NCI-H526 treated with DMSO at 0.1 percent for 48 hours (cell line): Measurements from ENCODE around the gene CLEC16A.

Source experiments
- DNase-seq: peaks from one replicate; lab custom pipeline; 2025; lab: John Stamatoyannopoulos, UW

The CLEC16A gene

DNA sequence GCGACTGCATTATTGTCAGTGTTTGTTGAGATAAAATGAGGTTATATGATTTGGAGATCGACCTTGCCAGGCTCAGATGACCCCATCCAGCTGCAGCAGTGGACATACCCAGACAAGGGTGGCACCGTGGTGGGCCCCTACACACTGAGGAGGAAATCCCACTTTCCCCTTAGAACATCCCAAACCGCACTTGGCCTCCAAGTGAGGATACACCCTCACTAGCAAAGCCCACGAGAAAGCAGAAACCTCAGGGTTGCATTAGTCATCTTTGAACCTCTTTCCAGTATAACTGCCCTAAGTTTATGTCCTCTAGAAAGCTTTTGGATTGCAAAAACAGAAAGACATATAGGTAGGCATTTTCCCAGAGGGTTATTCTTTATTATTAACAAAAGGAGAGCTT, 101.5 kb downstream of the CLEC16A start:
- no peak for DNase-seq

DNA sequence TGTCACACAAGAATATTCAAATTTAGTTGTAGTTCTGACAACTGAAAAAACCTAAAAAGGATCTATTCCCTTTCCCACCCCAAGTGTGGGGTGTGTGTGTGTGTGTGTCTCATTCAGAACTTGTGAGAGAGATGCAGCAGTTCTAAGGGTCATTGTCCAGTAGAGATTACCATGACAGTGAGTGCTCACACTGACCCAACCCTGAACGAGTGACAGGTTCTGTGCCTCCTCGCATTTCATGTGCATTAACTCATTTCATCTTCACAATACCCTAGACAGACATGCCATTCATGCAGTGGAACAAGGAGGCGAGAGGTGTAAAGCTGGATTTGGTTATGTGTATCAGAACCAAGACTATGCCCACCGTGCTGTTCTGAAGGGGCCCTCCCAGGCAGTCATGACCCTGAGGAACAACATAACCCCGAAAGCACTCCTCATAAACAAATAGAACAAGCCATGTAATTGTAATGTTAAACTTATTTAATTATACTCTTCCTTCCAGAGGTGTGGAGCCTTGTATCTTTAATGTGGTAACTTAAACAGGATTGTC, 102.1 kb downstream of the CLEC16A start:
- no peak for DNase-seq

DNA sequence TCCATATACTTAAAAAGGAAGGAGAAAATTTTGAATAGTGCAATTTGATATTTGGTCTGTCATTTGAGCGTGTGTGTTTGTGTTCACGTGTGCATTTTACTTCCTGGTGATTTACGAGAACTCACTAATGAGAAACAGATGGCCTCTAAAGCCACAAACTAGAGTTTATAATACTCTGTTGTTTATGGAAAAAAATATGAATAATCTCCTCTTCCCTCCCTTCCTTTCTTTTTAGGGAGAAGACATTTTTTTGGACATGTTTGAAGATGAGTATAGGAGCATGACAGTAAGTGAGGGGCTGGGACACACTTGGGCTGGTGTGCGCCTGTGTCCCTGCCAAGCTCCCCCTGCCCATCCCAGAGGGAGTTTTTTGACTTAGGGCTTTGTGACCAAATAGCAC, 102.7 kb downstream of the CLEC16A start:
- no peak for DNase-seq

DNA sequence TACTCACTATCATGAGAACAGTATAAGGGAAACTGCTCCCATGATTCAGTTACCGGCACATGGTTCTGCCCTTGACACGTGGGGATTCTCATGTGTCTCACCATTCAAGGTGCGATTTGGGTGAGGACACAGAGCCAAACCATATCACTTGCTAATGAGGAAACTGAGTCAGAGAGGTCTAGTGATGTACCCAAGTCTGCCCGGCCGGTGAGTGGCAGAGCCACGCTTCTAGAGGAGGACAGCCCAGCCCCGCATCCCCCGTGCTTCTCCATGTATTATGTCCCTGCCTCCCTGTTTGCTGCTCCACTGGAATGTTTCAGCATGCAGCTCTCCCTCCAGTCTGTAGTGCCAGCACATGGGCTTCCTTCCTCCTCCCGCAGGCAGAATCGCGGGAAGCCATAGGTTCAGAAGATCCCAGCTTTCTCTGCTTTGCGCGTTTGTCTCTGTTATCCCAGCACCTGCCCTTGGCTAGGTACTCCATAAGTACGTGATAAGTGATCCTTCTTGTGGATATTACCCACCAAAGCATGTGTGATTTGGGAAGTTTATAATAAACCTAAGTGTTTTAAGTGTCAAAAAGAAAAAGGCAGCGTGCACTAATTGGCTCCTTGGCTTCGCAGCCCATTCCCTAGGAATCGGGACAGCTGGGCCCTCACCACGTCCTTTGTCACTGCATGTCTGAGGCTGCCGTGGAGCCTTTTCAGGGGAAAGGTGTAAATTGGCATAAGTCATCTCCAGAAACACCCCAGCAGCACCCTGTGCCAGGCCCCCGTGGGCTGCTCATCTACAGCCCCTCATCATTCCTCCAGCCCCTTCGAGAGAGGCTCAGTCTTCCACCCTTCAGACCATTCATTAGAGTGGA, 103.8 kb downstream of the CLEC16A start:
- no peak for DNase-seq

DNA sequence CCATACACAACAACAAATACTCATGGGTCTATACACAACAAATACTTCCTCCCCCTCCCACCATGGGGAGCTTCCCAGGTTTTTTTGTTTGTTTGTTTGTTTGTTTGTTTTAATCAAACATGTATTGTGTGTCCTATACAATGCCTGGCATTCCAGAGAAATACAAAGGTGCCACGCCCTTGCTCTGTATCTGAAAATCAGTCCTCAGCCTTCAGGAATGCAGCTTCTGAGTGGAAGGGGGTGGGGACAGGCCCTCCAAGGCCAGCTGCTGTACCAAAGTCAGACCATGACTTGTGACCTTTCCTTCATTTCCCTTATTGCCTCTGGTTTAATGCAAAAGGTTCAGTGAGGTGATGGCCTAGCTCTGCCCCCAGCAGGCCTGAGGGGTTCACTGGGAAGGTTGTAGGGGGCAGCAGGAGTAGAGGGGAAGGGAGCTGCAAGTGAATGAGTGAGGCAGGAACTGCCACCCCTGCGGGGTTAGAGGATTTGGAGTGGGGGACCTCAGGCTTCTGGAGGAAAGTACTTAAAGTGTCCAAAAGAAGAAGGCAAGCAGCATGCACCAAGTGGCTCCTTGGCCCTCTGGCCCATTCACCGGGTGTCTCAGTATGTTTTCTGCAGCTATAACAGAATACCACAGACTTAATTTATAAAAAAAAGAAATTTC, 105.2 kb downstream of the CLEC16A start:
- no peak for DNase-seq

DNA sequence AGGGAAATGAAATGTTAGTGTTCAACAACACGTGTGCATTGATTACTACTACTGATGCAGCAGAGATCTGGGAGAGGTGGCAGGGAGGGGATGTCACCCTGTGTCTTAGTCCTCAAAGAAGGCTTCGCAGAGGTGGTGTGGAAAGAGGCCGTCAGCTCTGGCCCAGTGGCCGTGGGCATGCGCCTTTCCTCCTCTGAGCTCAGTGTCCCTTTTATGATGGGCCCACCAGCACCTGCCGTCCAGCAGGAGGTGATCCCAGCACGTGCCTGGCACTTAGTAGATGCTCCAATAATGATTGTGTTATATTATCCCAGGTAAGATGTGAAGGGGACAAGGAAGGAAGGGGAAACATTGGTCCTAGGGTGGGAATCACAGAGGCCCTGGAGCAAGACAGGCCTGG, 106.2 kb downstream of the CLEC16A start:
- DNase-seq, result no peak

DNA sequence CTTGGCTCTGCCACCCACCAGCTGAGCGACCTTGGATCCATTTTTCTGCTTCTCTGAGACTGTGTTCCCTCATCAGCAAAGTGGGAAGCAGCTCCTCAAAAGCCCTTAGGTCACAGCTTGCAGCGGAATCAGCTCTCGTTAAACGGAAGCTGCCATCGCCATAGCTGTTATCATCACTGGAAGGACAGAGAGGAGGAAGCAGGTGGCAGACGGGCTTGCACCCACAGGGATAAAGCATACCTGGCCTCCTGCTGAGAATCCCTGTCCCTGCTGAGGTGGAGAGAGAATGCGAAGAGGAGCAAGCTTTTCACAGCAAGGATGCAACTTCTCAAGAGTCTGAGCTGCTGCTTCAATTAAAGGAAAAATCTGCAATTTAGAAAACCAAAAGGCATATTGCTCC, 106.6 kb downstream of the CLEC16A start:
- DNase-seq, result no peak

DNA sequence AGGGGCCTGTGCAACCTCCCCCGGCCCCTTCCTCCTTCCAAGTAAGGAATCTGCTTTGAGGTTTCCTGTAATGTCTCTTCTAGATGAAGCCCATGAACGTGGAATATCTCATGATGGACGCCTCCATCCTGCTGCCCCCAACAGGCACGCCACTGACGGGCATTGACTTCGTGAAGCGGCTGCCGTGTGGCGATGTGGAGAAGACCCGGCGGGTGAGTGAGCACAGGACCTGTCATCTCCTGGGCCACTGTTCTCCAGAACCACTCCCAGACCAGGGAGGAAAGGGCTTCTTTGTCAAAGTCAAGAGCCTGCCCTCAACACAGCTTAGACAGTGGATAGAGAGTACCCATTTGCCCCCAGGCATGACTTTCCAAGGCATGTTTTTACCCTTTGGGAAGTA, 107.1 kb downstream of the CLEC16A start:
- no peak for DNase-seq

DNA sequence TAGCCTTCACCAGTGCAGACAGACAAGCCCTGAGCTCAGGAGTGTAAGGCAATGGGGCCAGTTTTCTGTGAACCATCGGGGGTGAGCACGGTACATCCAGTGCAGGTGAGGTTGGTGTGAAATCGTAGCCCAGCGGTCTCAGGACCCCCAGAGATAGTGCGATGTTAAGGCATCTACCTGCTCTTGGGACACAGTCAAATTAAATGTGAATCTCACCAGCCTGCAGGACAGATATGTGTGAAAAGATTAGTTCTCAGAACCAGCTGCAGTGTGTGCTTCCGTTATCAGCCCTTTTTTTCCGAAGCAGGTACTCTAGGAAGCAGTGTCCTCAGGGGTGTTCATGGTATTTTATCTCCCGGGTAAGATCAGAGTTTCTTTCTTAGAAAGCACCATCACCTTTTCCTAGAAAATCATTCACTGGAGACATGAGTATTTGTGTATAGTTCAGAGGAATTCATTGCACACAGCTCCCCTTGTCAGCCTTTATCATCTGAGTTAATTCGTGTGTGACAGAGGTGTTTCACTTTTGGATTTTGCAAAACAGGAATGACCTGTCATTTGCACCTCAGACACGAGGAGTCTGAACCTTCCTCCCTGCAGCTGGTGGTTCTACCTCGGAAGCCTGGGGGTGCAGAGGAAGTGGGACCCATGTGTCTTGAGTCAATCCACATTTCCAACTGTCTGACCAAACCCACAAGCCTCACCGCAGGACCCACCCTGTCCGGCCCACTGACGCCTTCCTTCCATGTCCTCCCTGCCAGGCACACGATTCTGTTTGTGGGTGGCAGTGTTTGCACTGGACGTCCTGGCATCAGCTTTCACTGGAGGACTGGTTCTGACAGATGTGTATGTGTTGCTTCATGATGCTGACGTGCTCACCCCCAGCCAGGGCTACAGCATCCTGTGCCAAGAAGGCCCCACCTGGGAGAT, 107.8 kb downstream of the CLEC16A start:
- no peak for DNase-seq

DNA sequence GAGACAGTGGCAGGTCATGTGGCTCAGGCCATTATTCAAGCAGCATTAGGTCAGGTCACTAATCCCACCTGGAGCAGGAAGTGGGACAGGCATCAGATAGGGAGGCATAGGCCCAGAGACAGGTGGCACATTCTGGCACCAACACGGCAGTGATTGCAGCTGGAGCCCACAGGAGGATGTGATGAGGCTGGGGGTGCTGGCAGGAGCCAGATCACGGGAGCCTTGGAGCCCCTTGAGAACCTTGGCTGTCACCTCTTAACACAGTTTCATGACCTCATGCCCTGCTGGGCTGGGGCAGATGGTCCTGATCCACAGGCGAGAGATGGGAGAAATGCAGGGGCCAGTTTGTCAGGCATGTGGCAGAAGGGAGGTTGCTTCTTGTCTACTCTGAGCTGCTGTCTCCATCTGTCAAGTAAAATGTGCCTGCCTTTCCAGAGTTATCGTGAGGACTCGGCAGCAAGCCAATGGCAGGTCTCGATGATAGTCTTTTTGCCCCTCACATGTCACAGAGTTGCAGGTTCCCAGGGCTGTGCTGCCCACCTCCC, 109.6 kb downstream of the CLEC16A start:
- no peak for DNase-seq

DNA sequence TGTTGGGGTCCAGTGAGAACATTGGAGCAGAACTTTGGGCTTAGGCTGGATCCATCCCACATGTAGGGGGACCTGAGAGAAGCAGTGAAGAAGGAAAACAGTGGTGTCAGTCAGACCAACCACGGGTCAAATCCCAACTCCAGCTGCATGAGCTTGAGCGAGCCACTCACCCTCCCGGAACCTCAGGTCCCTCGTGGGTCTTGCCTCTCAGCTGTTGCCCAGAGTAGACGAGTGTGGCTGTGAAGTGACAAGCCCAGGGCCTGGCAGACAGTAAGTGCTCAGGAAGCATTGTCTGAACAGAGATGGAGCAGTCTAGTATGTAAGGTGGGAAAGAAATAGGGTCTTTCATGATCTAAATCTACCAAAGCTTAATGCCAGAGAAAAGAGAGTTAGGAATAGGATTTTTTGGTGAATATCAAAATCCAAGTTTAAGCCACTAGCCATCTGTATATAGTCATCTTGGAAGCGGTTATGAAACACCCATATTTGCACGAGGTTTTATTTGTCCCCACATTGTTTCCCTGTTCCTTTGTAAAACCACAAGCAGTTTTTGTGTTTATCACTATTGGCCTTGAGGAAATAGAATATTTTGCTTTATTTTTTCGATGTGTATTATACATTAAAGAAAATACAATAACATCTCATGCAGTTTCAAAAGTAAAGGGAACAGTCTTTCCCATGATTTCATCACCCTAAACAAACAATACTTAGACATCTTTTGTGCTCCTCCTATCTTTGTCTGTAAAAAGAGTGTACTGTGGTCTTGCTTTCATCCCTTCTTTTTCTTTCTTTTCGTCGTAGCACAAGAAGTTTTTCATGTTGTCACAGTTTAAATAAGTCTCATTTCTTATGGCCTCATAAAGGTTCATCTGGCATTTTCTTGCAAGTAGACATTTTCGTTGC, 112.0 kb downstream of the CLEC16A start:
- no peak for DNase-seq

DNA sequence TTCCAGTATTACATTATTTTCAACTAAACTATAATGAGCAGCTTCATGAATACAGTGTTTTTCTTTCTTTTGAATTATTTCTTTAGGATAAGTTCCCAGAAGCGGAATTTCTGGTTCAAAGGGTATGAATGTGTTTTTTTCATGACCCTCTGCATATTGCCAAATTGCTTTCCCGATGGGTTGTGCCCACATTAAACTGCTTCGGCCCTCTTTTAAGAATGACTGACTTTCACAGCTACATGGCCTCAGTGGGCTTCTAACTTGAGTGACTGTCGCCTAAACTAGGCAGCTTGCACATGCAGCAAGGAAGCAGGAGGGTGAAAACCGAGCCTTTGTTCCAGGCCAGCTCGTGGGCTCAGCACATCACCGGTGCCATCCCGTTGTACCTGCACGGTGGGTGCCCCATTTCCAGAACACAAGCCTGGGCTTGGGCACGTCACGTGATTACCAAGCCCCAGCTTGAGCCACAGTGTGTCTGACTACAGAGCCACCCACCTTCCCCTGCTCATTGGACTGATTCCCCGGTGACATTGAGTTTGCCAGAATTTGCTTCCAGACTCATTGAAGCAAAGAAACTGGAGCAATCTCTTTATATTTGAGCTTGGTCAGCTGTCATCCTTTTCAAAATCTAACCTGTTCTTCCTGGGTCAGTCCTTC, 112.8 kb downstream of the CLEC16A start:
- no peak for DNase-seq

DNA sequence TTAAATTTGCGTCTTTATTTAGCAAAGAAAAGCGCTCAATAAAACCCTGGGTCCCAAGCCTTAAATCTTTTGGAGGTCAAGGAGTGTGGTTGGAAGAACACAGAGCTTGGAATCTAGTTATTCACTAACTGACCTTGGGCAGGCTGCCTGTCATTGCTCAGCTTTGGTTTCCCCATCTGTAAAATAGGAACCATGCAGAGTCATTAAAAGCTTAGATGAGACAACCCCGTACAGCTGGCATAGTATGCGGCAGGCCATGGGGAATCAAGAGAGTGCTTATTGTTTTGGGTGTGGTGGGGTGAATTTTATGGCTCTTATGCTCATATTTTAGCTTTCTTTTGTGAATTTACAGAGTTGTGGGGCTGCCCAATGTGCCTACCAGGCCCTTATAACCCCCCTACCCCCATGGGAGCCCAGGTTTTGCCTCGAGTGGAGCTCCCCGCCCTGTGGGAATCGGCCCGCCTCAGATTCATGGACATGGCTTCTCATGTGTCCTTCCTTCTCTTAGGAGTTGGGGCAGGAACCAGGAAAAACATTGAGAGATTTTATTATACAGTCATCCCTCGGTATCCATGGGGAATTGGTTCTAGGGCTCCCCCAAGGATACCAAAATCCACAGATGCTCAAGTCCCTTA, 113.5 kb downstream of the CLEC16A start:
- no peak for DNase-seq

DNA sequence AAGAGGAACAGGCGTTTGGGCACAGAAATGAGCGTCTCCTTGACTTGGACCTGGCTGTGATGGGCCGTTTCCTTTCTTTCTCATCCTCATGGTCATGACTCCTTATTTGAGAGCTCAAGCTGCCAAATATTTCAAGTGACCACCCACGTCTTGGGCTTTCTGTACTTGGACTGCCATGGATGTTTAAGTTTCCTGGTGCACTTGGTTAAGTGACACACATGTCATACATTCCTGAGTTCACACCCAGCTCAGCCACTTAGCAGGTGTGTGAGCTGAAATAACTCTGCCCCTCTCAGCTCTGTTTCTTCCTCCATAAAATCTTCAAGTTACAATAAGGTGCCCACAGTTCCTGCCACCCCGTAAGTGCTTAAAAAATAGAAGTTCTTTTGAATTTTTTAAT, 114.5 kb downstream of the CLEC16A start:
- no peak for DNase-seq

DNA sequence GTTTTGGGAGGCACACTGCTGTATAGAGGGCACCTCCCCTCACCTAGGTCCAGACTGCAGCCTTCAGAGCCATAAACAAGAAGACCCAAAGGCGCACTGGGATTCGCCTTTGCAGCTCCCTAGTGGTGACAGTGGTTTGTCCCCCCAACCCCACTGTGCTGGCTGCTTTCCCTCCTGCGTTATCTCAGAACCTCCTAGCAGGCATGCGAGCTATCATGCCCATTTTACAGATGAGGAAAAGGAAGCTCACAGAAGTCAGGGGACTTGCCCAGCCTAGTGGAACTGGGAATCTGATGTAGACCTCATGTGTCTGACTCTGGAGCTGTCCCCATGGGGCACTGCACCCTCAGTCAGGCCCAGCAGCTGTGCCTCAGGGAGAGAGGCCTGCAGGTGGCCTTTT, 115.2 kb downstream of the CLEC16A start:
- DNase-seq, result no peak

DNA sequence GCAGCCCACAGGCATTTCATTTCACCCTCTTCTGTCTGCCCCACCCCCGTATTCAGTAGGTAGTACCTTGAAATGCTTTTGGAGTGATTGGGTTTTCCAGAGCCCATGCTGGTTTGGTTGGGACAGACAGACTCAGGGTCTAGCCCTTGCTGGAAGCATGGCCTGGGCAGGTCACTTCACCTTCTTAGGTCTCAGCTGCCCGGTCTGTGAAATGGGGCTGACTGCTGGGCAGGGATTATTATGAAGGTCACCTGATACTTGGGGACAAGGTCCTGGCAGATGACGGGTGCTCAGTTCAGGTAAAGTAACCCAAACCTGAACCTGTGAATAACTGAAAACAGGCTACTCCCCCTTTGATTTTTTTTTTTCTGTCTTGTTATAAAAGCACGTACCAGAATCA, 116.0 kb downstream of the CLEC16A start:
- DNase-seq, result no peak

DNA sequence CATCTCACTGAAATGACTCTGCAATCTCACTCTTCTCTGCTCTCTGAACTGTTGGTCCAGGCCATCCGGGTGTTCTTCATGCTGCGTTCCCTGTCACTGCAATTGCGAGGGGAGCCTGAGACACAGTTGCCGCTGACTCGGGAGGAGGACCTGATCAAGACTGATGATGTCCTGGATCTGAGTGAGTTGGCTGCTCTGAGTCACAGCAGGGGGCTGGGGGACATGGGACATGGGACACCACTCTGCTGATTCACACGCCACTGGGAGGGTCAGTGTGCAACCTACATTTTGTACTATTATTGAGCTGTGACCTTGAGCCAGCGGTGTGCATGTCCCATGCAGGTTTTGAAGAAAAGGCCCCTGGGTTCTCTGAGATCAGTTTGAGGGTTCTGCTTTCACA, 116.5 kb downstream of the CLEC16A start:
- no peak for DNase-seq

DNA sequence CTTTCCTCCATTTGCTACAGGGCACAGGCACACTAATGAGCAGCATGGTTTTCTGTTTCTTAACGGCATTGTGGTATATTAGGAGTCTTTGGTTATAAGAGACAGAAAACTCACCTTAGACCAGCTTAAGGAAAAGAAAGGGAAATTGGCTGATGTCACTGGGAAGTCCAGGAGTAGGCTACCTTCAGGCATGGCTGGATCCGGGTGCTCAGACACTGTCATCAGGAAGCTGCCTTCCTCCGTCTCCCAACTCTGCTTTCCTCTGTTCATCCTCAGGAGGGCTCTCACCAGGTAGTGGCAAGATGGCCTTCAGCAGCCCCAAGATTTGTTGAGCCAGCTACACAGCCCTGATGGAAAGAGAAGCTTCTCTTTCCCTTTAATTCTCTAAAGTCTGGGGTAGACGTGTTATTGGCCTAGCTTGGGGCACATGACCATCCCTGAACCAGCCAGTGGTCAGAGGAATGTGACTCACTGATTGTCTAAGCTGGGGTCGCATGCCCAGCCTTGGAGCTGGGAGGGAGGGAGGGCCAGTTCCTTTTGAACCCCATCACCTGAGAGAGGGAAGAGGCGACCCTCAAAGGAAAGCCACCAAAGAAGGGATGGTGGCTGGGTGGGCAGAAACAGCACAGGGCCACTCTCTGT, 117.4 kb downstream of the CLEC16A start:
- DNase-seq, result no peak

DNA sequence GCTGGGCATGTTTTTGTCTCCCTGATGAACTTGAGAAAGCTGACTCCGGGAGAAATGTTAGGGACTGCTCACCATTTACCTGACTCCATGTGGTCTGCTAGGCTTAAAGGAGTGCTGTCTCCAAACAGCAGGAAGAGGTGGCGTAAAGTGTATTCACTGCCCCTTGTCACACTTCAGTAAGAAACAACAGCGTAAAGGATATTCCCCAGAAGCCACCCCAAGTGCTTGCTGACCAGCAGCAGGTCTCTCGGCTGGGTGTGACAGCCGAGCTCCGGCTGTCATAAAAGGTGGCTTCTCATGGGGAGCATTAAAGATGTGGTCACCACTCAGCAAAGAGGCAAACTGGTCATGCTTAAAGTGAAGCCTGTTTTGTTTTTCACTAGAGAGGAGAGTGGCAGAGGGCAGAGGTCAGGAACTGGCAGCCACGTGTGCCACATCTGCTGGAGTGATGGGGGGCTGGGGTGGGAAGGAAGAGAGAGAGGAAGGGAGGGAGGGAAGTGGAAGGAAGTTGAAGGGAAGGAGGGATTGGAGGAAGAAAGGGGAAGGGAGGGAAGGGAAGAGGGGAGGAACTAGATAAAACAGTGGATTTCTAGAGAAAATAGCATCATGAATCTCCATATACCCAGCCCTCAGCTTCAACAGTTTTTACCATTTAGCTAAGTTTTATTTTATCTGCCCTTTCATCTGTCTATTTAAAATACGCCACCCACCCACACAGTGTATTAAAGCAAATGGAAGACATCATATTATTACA, 119.3 kb downstream of the CLEC16A start:
- DNase-seq, result no peak
